Stimulated activated CD4-positive, alpha-beta T cell treated with anti-CD3 and anti-CD28 coated beads, Interleukin-1b, Interleukin-23, amount 100 ng/mL, for 48 hours (primary cell): ENCODE data around the gene CA9.

Source experiments
- DNase-seq: peaks from one replicate; pipeline ENCODE4 v3.0.0-alpha.2; 2020

CA9 gene

GRCh38 chr9:35675732-35676392 is 2.1 kb downstream of the CA9 start:
- DNase-seq, result no peak

GRCh38 chr9:35679091-35679490 is 5.4 kb downstream of the CA9 start:
- no peak for DNase-seq

DNA sequence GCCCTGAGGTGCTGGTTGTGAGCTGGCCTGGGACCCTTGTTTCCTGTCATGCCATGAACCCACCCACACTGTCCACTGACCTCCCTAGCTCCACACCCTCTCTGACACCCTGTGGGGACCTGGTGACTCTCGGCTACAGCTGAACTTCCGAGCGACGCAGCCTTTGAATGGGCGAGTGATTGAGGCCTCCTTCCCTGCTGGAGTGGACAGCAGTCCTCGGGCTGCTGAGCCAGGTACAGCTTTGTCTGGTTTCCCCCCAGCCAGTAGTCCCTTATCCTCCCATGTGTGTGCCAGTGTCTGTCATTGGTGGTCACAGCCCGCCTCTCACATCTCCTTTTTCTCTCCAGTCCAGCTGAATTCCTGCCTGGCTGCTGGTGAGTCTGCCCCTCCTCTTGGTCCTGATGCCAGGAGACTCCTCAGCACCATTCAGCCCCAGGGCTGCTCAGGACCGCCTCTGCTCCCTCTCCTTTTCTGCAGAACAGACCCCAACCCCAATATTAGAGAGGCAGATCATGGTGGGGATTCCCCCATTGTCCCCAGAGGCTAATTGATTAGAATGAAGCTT is 6.1 kb downstream of the CA9 start:
- DNase-seq, result no peak

- DNase-seq, result no peak
Observed at GRCh38 chr9:35680331-35681105, 6.8 kb downstream of the CA9 start.

- DNase-seq, result no peak
Observed at GRCh38 chr9:35681341-35682002, 7.7 kb downstream of the CA9 start.

DNA sequence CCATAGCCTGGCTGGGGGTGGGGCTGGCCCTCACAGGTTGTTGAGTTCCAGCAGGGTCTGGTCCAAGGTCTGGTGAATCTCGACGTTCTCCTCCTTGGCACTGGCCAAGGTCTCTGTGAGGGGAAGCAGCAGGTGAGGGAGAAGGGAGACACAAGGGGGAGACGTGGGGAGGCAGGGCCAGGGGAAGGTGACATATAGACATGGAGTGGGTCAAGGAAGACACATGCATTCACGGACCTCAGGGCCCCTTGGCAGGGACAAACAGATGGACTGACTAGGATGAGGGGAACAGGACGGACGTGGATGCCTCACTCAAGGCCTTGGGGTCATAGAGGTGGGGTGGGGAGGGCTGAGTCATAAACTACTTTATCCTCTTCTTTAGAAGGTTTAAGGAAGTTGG is 8.3 kb downstream of the CA9 start:
- no peak for DNase-seq

DNA sequence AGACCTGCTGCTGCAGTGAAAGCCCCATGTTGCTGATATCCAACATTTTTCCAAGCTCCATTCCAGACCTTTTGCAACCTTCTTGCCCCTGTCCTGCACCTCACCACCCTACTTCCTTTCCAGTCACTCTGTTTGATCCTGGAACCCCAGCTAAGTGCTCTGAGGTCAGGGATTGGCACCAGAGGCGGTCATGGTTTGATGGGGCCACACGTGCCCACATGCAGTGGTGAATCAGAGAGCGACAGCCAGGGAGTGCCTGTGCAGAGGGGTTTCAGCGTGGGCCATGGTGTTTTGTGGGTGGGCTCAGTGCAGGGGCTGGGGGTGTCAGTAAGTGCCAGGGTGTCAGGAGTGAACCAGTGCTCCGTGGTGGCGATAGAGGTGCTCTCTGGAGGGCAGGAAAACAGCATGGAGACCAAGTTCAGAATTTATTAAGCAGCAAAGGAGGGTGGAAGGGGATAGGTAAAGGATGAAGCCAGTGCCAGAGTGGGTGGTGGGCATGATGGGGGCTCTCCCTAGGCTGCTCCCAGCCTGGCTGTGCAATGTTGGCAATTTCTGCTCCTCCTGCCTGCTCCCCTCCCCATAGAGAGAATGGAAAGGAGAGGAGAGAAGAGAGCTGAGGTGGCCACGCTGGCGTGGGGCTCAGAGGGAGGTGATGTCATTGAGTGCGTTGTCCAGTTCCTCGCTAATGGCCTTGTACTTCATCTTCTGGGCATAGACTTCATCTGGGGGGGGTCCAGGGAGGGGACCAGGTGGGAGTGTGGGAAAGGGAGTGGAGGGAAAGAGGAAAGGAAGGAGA is 9.0 kb downstream of the CA9 start:
- no peak for DNase-seq

- no peak for DNase-seq
Observed at GRCh38 chr9:35683323-35683722, 9.6 kb downstream of the CA9 start.

DNA sequence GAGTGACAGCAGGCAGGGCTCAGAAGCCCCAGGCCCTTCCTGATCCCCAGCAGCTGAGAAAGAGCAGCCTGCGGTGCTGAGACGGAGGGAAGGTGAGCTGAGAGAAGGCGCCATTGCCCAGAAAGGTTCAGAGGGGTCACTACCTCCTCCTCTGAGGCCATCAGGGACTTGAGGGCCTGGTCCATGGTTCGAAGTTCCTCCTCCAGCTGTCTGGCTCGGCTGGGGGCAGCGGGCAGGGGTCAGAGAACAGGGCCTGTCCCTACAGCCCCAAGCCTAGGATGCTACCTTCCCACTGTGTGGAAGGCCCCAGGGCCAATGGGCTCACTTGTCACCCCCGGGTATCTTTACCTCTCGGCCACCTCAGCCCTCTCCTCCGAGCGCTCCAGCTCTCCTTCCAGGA is 11.2 kb downstream of the CA9 start:
- DNase-seq, result no peak

DNA sequence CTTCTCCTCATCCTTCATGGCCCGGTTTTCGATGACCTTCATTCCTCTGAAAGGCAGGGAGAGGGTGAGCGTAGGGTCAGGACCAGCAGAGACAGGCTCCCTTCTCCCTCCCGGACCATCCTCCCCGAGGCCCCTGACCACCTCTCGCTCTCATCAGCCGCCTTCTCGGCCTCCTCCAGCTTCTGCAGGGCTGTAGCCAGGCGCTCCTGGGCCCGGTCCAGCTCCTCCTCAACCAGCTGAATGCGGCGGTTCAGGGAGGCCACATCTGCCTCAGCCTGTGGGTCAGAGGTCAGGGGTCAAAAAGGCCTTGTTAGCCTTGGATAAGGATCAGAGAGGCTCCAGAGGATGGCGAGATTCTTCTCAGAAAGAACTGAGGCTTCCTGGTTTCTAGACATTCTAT is 11.8 kb downstream of the CA9 start:
- DNase-seq, result no peak

DNA sequence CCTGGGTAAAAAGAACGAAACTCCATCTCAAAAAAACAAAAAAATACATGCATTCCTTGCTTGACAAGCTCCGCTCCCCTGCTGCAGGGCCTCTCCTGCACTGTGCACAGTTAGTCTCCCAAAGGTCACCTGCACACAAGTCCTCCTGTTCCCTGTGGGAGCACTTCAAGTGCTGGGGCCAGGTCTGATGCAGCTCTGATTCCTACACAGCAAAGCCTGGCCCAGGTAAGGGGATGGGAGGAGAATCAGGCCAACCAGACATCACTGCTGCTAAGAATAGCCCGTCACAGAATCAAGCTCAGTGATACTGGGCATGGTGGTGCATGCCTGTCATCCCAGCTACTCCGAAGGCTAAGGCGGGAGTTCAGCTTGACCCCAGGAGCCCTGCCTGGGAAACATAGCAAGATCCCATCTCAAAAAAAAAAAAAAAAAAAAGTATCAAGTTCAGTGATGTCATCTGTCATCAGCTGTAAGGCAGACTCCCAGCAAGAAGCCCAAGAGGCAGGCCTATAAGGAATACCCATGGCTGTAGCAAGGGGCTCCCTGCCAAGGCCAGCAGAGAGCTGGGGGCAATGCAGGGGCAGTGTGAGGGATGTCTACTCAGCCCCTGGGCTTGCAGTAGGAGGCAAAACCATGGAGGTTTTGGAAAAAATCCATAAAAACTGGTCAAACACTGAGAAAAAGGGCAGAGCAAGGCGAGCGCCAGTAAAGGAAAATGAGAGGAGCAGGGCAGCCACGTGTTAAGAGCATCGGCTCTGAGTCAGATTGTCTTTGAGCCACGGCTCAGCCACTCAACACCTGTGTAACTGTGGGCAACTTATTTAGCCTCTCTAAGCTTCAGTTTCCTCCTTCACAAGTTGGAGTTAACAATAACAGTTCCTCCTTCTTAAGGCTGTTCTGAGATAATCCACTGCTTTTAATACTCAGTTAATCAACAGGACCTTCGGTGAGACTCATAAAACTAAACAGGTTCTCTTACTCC is 12.8 kb downstream of the CA9 start:
- no peak for DNase-seq

GRCh38 chr9:35687306-35687705 is 13.6 kb downstream of the CA9 start:
- DNase-seq, result no peak

DNA sequence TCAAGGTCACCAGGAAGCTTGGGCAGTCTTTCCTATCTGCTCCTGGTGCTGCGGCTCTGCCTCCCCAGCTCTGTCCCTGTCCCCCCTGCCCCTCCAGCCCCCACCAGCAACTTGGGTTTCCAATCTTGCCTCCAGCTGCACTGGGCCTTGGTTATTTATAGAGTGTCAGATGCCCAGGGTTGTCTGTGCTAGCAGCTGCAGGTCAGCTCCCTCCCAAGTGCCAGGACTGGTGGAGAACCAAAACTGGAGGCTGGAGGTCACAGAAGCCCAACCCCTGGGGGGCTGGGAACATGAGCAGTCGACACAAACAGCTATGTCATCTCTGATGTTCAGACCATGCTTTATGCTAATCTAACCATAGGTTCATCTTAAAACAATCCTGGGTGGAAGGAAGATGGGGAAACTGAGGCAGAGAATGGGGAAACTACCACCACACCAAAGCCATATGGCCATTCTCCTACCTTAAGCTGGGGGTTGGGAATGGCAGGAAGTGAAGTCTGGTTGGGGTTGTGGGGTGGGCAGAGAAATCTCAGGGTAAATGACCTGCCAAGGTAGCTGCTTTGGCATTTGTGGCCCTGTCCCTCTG is 14.3 kb downstream of the CA9 start:
- no peak for DNase-seq

DNA sequence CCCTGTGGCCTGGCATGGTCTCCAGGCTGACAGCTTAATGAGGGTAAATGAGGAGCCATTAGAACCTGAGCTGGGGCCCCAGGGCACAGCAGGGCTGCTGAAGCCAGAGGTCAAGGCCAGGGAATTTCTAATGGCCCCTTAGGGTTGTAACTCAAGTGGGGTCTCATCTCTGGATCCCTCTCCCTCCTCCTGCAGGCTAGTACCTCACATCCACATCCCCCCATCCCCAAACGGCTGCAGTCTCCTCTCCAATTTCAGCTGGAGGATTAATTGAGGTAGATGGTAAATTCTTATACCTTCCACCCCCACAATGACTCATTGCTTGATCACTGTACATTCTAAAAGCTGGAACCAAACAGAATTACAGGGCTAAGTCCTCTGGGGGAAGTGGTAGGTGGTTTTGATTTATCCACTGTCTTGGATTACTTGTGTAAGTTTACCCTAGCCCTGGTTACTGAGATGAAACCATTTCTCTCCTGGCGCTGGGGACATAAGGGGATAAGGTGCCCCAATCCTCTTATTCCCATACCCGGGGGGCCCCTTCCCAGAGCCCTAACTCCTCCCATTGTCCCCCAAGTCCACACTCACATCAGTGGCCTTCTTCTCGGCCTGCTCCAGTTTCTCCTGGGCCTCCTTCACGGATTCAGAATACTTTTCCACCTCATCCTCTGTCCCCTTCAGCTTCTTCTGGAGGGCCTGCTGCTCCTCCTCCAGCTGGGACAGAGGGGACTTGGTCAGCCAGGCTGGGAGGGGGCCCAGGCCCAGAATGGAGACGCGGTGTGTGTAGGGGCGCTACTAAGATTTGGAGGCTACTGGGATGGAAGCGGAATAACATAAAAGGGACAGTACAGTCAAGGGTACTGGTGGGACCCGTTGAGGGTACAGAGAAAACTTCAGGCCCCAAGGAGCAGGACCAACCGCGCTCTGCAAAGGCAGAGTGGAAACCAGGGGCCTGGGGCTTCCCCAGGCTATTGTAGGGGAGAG is 15.1 kb downstream of the CA9 start:
- DNase-seq, result no peak

GRCh38 chr9:35689542-35690293 is 16.0 kb downstream of the CA9 start, which contains the start of gene TPM2:
TPM2 (minus strand) TSS chr9:35689925; CDS start chr9:35689817, 108 bp downstream.
- no peak for DNase-seq

GRCh38 chr9:35690294-35690613 is 16.5 kb downstream of the CA9 start:
- DNase-seq, result no peak

DNA sequence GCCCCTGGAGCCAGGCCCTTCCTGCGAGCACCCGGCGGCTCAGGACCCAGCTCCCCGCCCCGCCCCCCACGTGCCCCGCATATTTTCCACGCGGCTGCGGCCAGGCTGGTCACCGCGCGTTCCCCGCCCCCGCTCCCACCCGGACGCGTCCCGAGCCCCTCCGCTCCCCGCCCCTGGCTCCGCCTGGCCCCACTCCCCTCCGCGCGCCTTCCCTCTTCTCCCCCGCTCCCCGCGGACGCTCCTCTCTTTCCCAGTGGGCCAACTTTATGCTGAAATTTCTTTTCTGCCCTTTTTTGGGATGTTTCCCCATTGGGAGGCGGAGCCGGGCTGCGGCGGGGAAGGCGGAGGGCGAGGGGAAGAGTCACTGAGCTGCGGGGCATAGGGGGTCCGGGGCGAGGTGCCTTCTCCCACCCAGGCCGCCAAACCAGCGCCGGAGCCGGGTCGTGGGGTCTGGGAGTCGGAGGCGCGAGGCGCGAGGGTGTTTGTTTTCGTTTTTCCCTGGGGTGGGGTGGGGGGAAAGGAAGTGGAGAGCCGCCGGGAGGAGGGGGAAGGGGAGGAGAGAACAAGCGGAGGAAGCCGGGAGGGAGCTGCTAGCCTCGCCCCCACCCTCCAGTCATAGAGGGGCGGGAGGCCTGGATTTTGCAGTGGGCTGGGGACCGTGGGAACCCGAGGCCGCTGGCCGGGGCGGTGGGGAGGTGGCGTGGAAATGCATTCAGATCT is 17.0 kb downstream of the CA9 start:
- peak; percentile 17 for DNase-seq

DNA sequence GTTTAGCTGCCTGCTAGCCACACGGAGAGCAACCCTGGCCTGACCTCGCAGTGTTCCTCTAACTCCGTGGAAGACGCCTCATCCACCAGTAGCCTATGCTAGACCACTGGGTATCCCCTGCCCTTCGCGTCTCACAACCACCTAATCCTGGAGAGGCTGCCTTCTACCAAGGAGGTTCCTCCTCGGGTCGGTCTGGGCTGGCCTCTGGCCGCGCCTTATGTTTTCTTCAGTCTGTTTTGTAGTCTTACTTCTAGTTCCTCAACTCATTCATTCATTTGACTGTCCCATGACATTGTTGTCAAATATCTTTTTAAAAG is 17.6 kb downstream of the CA9 start:
- DNase-seq, result no peak
